CD4-positive, alpha-beta T cell treated with Interferon alpha-2 for 1 hour (primary cell): Measurements from ENCODE around the gene KRT27.
"Not testable (repeated sequence)": the region's sequence is repeated elsewhere in the genome, so short reads cannot be mapped to it uniquely, and the experiment has no call there.

Experiments used
- DNase-seq, 2 donors: peaks; one replicate each; pipeline ENCODE4 v3.0.0-alpha.2; 2020 to 2022

Gene KRT27

DNA sequence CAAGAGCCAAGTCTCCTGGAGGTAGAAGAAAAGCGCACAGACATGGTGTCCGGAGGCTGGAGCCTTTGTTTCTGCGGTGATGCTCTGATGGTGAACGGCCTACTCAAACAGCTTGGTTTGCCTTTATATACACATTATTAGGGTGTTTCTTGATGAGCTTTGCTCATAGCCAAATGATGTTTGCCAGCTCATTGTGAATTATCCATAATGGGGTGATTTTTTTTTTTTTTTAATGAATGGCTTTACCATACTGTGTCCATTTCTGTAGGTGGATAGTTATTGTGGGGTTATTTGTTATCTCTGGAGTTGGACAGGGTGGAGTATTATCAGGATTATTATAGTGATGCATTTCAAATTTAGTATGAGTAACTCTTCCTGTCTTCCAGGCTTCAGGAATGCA, at the start of gene KRT27:
TSS of gene KRT27 (minus strand) at position 101 of the 400 bp plus-strand sequence. CDS start at position 44, 57 bp downstream.
- DNase-seq = no peak

GRCh38 chr17:40830085-40830776, 47.9 kb upstream of the KRT27 start:
- no peak for DNase-seq

- DNase-seq = no peak
Measured at GRCh38 chr17:40828454-40829044, 46.2 kb upstream of the KRT27 start.

DNA sequence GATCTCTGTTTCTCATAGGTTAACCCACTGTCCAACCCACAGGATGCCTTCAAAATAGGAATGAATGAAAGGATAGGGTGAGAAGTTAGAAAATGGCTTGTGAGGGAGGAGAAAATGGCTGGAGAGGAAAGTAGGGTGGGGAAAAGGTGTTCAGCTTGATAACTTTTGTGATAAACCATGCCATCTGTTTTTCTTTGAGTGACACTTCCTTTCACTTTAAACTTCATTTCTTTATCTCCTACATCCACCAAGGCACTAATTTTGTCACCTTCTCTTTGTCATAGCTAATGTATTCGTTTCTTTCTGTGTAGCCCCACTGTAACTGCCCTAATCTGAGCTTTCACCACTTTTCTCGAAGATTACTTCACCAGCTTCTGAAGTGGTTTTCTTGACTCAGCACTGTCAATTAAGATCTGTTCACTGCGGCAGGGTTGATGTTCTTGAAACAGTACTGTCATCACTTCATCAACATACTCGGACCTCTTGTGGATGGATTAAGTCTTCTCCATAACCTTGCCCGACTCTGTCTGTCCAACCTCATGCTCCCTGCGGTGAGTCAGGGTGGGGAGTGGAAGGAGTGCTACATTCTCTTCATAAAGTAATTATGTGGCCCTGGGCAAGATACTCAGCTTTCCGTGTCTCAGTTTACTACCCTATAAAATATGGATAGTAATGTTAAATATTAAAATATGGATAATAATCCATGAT, 45.5 kb upstream of the KRT27 start:
- DNase-seq = no peak

DNA sequence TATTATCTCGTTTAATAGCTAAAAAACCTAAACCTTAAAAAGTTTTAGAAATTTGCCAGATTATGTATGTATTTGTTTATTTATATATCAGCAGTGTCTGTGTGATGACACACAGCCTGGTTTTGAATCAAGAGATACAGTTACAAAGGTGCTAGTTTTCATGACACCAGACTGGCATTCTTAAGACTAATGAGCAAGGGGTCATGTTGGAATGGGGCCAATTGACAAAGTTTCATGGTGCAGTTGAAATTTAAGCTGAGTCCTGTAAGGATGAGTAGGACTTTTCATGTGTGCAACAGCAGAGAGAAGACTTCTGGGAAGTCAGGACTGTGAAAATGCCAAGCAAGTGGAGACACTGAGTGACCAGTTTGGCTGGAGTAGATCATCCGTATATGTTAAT, 43.2 kb upstream of the KRT27 start:
- DNase-seq = no peak

DNA sequence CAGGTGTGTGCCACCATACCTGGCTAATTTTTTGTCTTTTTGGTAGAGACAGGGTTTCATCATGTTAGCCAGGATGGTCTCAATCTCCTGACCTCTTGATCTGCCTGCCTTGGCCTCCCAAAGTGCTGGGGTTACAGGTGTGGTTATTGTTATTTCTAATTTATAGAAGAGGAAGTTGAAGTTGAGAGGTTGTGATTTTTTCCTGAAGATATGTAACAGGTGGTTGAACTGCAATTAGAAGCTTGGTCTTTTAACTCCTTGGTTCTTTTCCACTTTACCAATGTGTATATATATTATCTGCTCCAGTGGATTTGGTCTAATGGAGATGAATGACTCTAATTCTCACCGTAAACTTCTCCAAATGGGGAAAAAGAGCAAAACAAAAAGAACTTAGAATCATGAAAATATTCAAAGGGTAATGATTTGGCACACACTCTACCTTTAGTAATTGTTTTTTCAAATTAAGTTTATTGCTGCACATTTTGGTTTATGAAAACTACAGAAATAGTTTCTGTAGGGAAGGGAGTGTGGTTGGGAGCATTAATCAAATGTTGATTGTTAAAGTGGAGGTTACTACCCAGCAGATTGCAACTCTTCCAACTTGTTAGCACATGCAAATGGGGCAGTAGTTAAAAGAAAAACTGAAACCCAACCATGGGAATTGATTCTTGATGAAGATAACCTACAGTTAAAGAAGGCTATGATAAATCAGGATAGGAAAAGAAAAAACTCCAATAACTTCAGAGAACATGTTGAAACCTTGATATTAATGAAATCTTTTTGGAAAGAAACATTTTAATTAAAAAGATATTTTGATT, 41.9 kb upstream of the KRT27 start:
- no peak for DNase-seq

GRCh38 chr17:40822132-40822812, 39.9 kb upstream of the KRT27 start, which contains the start of gene KRT10:
Gene KRT10 (minus strand): TSS chr17:40822614. CDS start chr17:40822585, 29 bp downstream.
- no peak for DNase-seq

- no peak for DNase-seq
Measured at GRCh38 chr17:40821536-40821935, 39.2 kb upstream of the KRT27 start.

- no peak for DNase-seq
Measured at GRCh38 chr17:40820228-40820838, 38.0 kb upstream of the KRT27 start.

DNA sequence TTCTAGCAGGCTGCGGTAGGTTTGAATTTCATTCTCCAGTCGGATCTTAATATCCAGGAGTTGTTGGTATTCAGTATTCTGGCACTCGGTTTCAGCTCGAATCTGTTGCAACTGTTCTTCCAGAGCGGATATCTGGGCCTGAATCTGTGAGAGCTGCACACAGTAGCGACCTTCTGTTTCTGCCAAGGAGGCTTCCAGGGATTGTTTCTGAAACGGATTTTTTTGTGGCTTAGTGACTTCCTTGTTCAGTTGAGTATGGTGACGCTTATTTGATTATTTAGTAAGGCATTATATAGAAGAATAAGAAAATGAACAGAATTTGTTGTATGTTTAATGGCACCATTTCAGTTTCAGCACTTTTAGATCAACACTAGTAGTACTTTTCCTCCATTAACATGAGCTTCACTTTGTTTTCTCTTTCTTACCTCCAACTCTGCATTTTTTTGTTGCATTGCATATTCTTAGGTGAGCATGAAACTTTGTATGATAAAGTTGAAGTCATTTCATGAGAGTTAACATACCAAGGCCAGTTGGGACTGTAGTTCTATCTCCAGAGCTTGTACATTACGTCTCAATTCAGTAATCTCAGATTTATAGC, 37.3 kb upstream of the KRT27 start:
- DNase-seq = no peak

- DNase-seq = peak; percentile 83 to 90
Measured at GRCh38 chr17:40818733-40819527, 36.6 kb upstream of the KRT27 start.

DNA sequence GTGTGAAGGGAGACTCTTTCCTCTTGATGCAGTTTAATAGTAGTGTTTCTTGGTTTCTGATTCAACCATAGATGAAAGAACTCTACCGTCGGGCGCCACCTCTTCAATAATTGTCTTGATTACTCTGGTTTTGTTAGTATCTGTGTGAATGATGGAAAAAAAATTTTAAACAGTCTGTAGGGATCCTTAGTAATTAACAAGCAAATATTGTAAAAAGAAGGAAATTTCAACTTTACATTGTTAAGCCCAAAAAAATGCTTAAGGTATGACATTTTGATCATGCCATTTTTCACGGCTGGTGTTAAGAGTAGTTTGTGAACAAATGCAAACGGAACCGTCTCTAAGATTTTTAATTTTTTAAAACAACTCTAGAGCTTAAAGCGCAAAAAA, 36.0 kb upstream of the KRT27 start:
- peak in 1 of 2 donors; percentile 7 for DNase-seq

- no peak for DNase-seq
Measured at GRCh38 chr17:40817103-40817682, 34.8 kb upstream of the KRT27 start.

DNA sequence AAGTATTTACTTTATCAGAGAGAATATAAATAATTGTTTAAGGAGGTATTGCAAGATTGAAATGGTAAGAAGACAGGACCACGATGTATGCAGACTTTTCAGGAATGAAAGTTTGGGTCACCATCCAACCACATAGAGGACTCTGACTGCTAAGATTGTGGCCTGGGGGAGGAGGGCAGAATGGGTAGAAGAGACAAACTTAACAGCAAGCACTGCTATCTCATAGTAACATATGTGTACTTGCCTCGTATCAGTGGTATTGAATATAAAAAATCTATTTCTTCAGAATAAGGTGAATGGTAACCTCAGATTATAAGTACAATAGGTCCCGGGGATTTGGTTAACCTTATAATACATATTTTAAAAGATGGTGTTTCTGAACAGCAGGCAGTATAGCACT, 34.2 kb upstream of the KRT27 start:
- no peak for DNase-seq

DNA sequence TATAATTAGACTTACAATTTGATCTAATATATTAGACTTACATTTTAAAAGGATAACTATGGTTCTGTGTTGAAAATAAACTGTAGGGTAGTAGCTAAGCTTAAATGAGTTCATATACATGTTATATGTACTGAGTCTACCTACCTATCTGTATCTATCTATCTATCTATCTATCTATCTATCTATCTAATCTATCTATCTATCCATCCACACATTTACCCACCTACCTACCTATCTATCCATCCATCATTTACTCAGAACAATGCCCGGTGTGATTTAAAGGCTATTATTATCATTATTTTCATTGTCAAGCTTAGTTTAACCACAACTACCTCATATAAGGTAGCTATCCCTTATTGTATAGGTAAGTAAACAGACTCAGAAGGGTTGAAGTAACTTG, 33.0 kb upstream of the KRT27 start:
- no peak for DNase-seq

DNA sequence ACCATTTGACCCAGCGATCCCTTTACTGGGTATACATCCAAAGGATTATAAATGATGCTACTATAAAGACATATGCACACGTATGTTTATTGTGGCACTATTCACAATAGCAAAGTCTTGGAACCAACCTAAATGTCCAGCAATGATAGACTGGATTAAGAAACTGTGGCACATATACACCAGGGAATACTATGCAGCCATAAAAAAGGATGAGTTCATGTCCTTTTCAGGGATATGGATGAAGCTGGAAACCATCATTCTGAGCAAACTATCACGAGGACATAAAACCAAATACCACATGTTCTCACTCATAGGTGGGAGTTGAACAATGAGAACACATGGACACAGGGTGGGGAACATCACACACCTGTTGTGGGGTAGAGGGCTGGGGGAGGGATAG, 32.3 kb upstream of the KRT27 start:
- DNase-seq = not testable (repeated sequence)

GRCh38 chr17:40813804-40814203, 31.5 kb upstream of the KRT27 start:
- no peak for DNase-seq

DNA sequence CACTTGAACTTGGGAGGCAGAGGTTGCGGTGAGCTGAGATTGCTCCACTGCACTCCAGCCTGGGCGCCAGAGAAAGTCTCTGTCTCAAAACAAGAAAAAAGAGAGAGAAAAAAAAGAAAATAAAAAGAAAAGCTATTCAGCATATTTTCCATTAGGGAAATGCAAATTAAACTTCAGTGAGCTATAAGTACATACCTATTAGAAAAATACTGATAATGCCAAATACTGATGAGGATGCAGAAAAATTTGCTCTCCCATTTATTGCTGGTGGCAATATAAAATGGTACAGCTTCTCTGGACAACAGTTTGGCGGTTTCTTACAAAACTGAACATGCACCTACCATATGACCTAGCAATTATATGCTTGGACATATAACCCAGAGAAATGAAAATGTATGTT, 30.3 kb upstream of the KRT27 start:
- DNase-seq = no peak

- no peak for DNase-seq
Measured at GRCh38 chr17:40810494-40810893, 28.1 kb upstream of the KRT27 start.

- DNase-seq = no peak
Measured at GRCh38 chr17:40809721-40810421, 27.5 kb upstream of the KRT27 start.
